SK-N-SH treated with all-trans-retinoic acid at 6 μM for 48 hours (cell line): ENCODE measurements around the gene SPOCD1.

Experiments
- ATAC-seq: fragments of 200-7000 bp; cut with Tn5 transposase; 3 replicates; pipeline ENCODE4 v1.9.1; 2020; ENCODE audit warnings: mild to moderate bottlenecking, moderate library complexity
- ARNTL ChIP-seq: fragments of 450-650 bp; formaldehyde crosslinking; IDR thresholded peaks from 2 replicates; pipeline ENCODE4 v1.5.0; 2020; ENCODE audit warnings: low read depth, mild to moderate bottlenecking, moderate library complexity, borderline replicate concordance
- BACH2 ChIP-seq: fragments of 250-450 bp; sonication (Bioruptor Pico); IDR thresholded peaks from 2 replicates; pipeline ENCODE4 v1.9.0; 2021; ENCODE audit warnings: mild to moderate bottlenecking, borderline replicate concordance
- CSDC2 ChIP-seq: fragments of 250-450 bp; sonication (Bioruptor Pico); IDR thresholded peaks from 2 replicates; pipeline ENCODE4 v1.5.0; 2020; ENCODE audit warnings: mild to moderate bottlenecking, moderate library complexity
- ESRRG ChIP-seq: fragments of 250-450 bp; sonication (Bioruptor Pico); IDR thresholded peaks from 2 replicates; pipeline ENCODE4 v1.6.1; 2021; ENCODE audit warnings: mild to moderate bottlenecking
- ISL1 ChIP-seq: fragments of 250-450 bp; sonication (Bioruptor Pico); IDR thresholded peaks from 2 replicates; pipeline ENCODE4 v2.1.2; 2022; ENCODE audit warnings: mild to moderate bottlenecking, moderate library complexity
- PPARA ChIP-seq: fragments of 250-450 bp; sonication (Bioruptor Pico); IDR thresholded peaks from 2 replicates; pipeline ENCODE4 v1.5.0; 2020; ENCODE audit warnings: mild to moderate bottlenecking, borderline replicate concordance
- RARB ChIP-seq: fragments of 250-450 bp; sonication (Bioruptor Pico); IDR thresholded peaks from 2 replicates; pipeline ENCODE4 v1.8.0; 2021; ENCODE audit warnings: mild to moderate bottlenecking, moderate library complexity
- SNAI2 ChIP-seq: fragments of 250-450 bp; sonication (Bioruptor Pico); IDR thresholded peaks from 2 replicates; pipeline ENCODE4 v1.5.0; 2020; ENCODE audit warnings: mild to moderate bottlenecking, moderate library complexity
- TCF4 ChIP-seq: fragments of 250-450 bp; sonication (Bioruptor Pico); IDR thresholded peaks from 2 replicates; pipeline ENCODE4 v1.8.0; 2021; ENCODE audit warnings: mild to moderate bottlenecking, moderate library complexity, borderline replicate concordance
- TOX ChIP-seq: fragments of 250-450 bp; sonication (Bioruptor Pico); IDR thresholded peaks from 2 replicates; pipeline ENCODE4 v1.8.0; 2021; ENCODE audit warnings: mild to moderate bottlenecking, moderate library complexity, borderline replicate concordance
- ZC3H10 ChIP-seq: fragments of 250-450 bp; sonication (Bioruptor Pico); IDR thresholded peaks from 2 replicates; pipeline ENCODE4 v1.5.1; 2021; ENCODE audit warnings: mild to moderate bottlenecking, moderate library complexity
- ZFP3 ChIP-seq: fragments of 250-450 bp; sonication (Bioruptor Pico); IDR thresholded peaks from 2 replicates; pipeline ENCODE4 v1.5.0; 2020; ENCODE audit warnings: mild to moderate bottlenecking, moderate library complexity
- ZFP30 ChIP-seq: fragments of 450-650 bp; formaldehyde crosslinking; IDR thresholded peaks from 2 replicates; pipeline ENCODE4 v1.5.0; 2022; ENCODE audit warnings: mild to moderate bottlenecking, moderate library complexity
- ZNF565 ChIP-seq: fragments of 450-650 bp; formaldehyde crosslinking; conservative IDR thresholded peaks from 2 replicates; pipeline ENCODE4 v1.5.0; 2020; ENCODE audit warnings: low read depth, mild to moderate bottlenecking, moderate library complexity
- ZNF8 ChIP-seq: fragments of 450-650 bp; formaldehyde crosslinking; IDR thresholded peaks from 2 replicates; pipeline ENCODE4 v1.5.0; 2020; ENCODE audit warnings: mild to moderate bottlenecking, moderate library complexity
- TF ChIP-seq, protein P1 (sequence below): fragments of 250-450 bp; sonication (Bioruptor Pico); IDR thresholded peaks from 2 replicates; pipeline ENCODE4 v1.5.0; 2020; ENCODE audit warnings: mild to moderate bottlenecking, moderate library complexity
- TF ChIP-seq, protein P2 (sequence below): fragments of 250-450 bp; sonication (Bioruptor Pico); IDR thresholded peaks from 2 replicates; pipeline ENCODE4 v1.5.1; 2021; ENCODE audit warnings: mild to moderate bottlenecking, moderate library complexity
- TF ChIP-seq, protein P3 (sequence below): fragments of 250-450 bp; sonication (Bioruptor Pico); IDR thresholded peaks from 2 replicates; pipeline ENCODE4 v1.5.1; 2020; ENCODE audit warnings: low read depth, mild to moderate bottlenecking, moderate library complexity
- TF ChIP-seq, protein P4 (sequence below): fragments of 250-450 bp; sonication (Bioruptor Pico); IDR thresholded peaks from 2 replicates; pipeline ENCODE4 v1.8.0; 2020; ENCODE audit warnings: mild to moderate bottlenecking, moderate library complexity, borderline replicate concordance
- TF ChIP-seq, protein P5 (sequence below): fragments of 250-450 bp; sonication (Bioruptor Pico); IDR thresholded peaks from 2 replicates; pipeline ENCODE4 v1.8.0; 2021; ENCODE audit warnings: low read depth, mild to moderate bottlenecking, moderate library complexity, borderline replicate concordance

The SPOCD1 gene

DNA sequence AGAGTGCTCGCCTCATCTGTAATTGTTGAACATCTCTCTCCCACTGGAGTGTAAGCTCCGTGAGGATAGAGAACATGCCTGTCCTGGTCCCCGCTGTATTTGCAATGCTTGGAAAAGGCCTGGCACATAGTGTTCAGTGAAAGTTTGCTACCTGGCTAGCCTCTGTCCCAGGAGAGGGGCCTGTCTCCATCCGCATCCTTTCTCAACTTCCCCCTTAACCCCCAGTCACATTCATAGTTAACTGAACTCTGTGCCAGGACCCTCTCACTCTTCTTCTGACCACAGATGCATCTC, 15.2 kb downstream of the SPOCD1 start:
- TF ChIP-seq, protein P1, sequence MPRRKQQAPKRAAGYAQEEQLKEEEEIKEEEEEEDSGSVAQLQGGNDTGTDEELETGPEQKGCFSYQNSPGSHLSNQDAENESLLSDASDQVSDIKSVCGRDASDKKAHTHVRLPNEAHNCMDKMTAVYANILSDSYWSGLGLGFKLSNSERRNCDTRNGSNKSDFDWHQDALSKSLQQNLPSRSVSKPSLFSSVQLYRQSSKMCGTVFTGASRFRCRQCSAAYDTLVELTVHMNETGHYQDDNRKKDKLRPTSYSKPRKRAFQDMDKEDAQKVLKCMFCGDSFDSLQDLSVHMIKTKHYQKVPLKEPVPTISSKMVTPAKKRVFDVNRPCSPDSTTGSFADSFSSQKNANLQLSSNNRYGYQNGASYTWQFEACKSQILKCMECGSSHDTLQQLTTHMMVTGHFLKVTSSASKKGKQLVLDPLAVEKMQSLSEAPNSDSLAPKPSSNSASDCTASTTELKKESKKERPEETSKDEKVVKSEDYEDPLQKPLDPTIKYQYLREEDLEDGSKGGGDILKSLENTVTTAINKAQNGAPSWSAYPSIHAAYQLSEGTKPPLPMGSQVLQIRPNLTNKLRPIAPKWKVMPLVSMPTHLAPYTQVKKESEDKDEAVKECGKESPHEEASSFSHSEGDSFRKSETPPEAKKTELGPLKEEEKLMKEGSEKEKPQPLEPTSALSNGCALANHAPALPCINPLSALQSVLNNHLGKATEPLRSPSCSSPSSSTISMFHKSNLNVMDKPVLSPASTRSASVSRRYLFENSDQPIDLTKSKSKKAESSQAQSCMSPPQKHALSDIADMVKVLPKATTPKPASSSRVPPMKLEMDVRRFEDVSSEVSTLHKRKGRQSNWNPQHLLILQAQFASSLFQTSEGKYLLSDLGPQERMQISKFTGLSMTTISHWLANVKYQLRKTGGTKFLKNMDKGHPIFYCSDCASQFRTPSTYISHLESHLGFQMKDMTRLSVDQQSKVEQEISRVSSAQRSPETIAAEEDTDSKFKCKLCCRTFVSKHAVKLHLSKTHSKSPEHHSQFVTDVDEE, result no peak
- TF ChIP-seq ZC3H10 (CRISPR knock-in tag) (no peak), ZNF565 (CRISPR knock-in tag) (no peak), SNAI2 (CRISPR knock-in tag) (no peak), ZFP3 (CRISPR knock-in tag) (no peak), CSDC2 (no peak), ZFP30 (CRISPR knock-in tag) (no peak), RARB (CRISPR knock-in tag) (no peak), ARNTL (CRISPR knock-in tag) (no peak), TCF4 (no peak), ISL1 (CRISPR knock-in tag) (no peak), TOX (CRISPR knock-in tag) (no peak), BACH2 (CRISPR knock-in tag) (no peak), ESRRG (CRISPR knock-in tag) (no peak), PPARA (CRISPR knock-in tag) (no peak), ZNF8 (CRISPR knock-in tag) (no peak)
- TF ChIP-seq, protein P2, sequence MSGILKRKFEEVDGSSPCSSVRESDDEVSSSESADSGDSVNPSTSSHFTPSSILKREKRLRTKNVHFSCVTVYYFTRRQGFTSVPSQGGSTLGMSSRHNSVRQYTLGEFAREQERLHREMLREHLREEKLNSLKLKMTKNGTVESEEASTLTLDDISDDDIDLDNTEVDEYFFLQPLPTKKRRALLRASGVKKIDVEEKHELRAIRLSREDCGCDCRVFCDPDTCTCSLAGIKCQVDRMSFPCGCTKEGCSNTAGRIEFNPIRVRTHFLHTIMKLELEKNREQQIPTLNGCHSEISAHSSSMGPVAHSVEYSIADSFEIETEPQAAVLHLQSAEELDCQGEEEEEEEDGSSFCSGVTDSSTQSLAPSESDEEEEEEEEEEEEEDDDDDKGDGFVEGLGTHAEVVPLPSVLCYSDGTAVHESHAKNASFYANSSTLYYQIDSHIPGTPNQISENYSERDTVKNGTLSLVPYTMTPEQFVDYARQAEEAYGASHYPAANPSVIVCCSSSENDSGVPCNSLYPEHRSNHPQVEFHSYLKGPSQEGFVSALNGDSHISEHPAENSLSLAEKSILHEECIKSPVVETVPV, result no peak
- TF ChIP-seq, protein P3, sequence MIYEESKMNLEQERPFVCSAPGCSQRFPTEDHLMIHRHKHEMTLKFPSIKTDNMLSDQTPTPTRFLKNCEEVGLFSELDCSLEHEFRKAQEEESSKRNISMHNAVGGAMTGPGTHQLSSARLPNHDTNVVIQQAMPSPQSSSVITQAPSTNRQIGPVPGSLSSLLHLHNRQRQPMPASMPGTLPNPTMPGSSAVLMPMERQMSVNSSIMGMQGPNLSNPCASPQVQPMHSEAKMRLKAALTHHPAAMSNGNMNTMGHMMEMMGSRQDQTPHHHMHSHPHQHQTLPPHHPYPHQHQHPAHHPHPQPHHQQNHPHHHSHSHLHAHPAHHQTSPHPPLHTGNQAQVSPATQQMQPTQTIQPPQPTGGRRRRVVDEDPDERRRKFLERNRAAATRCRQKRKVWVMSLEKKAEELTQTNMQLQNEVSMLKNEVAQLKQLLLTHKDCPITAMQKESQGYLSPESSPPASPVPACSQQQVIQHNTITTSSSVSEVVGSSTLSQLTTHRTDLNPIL (CRISPR knock-in tag), result no peak
- TF ChIP-seq, protein P4, sequence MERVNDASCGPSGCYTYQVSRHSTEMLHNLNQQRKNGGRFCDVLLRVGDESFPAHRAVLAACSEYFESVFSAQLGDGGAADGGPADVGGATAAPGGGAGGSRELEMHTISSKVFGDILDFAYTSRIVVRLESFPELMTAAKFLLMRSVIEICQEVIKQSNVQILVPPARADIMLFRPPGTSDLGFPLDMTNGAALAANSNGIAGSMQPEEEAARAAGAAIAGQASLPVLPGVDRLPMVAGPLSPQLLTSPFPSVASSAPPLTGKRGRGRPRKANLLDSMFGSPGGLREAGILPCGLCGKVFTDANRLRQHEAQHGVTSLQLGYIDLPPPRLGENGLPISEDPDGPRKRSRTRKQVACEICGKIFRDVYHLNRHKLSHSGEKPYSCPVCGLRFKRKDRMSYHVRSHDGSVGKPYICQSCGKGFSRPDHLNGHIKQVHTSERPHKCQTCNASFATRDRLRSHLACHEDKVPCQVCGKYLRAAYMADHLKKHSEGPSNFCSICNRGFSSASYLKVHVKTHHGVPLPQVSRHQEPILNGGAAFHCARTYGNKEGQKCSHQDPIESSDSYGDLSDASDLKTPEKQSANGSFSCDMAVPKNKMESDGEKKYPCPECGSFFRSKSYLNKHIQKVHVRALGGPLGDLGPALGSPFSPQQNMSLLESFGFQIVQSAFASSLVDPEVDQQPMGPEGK (CRISPR knock-in tag), result no peak
- TF ChIP-seq, protein P5, sequence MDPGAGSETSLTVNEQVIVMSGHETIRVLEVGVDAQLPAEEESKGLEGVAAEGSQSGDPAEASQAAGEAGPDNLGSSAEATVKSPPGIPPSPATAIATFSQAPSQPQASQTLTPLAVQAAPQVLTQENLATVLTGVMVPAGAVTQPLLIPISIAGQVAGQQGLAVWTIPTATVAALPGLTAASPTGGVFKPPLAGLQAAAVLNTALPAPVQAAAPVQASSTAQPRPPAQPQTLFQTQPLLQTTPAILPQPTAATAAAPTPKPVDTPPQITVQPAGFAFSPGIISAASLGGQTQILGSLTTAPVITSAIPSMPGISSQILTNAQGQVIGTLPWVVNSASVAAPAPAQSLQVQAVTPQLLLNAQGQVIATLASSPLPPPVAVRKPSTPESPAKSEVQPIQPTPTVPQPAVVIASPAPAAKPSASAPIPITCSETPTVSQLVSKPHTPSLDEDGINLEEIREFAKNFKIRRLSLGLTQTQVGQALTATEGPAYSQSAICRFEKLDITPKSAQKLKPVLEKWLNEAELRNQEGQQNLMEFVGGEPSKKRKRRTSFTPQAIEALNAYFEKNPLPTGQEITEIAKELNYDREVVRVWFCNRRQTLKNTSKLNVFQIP (CRISPR knock-in tag), result no peak
- TF ChIP-seq, all 23 proteins: peak for 0
- no peak for ATAC-seq

DNA sequence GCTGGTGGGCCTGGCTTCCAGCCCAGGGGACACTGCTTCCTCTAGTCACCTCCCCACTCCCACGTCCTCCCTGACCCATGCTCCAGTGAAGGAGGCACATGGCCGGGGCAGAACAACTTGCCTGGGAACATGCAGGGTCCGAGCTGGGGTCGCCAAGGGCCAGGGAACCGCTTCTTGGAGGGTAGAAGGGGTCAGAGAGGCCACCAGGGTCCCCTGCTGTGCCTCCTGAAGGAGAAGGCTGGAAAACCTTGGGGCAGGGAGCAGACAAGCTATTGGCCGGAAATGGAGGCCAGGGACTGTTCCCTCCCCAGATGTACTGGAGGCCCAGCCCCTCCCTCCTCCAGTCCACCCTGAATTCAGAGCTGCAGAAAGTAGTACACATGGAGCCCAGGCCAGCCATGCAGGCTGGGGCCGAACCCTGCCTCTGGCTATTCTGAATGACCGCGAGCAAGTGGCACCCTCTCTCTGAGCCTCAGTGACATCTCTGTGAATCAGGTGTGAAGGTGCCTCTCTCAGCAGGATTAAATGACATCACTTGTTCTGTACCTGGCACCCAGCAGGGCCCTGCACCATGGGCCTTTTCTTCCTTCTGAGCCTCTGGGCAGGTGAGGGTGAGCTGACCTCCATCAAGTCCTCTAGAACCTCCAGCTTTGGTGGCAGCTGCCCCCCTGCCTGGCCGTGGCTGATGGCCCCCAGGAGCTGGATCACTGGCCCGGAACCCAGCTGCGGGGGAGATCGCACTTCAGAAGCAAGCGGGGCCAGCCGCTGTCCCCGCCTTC, 15.7 kb downstream of the SPOCD1 start:
- TF ChIP-seq, protein P3 (CRISPR knock-in tag), result no peak
- TF ChIP-seq ESRRG (CRISPR knock-in tag) (no peak), ARNTL (CRISPR knock-in tag) (no peak), ZNF565 (CRISPR knock-in tag) (no peak), TOX (CRISPR knock-in tag) (no peak)
- TF ChIP-seq, protein P4 (CRISPR knock-in tag), result no peak
- ATAC-seq, result no peak
